Stimulated activated CD8-positive, alpha-beta memory T cell treated with anti-CD3 and anti-CD28 coated beads, Interleukin-7, amount 100 ng/mL, for 1 hour (primary cell): ENCODE data around the gene ZC4H2.
"Not testable (repeated sequence)": the region's sequence is repeated elsewhere in the genome, so short reads cannot be mapped to it uniquely, and the experiment has no call there.

Source experiments
- DNase-seq, 2 donors: peaks; one replicate each; pipeline ENCODE4 v3.0.0-alpha.2; 2020; ENCODE audit warnings: low read depth in 2 of 2

Gene ZC4H2, protein sequence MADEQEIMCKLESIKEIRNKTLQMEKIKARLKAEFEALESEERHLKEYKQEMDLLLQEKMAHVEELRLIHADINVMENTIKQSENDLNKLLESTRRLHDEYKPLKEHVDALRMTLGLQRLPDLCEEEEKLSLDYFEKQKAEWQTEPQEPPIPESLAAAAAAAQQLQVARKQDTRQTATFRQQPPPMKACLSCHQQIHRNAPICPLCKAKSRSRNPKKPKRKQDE

DNA sequence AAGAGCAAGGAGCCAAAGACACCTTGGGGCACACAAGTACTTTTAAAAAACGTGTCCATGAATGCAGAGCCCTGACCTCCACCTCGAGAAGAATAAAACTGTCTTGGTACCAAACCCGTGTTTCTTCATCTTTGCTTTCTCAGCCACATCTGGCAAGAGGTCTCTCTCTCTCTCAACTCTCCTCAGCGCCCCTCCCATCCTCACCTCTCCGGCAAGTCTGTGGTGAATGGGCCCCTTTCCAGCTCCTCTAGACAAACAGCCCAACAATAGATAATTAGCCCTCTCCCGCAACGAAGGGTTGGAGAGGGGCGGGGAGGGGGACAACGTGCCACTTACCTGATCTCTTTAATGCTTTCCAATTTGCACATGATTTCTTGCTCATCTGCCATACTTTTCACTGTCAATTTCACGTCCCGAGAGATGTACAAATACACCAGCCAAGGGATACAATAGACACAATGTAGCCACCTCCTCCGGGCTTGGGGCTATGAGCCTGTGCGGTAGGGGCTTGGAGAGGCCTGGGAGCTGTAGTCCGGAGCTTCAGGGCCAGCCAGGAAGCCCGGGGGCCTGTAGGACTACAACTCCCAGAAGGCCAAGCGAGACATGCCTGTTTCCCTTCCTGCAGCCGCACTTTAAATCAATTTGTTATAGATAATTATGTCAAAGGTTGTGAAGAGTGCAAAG is at the start of gene ZC4H2:
Gene ZC4H2, minus strand, starts transcription at position 462 of the 684 bp plus-strand sequence. Its CDS starts 73 bp downstream, at position 389.
- peak in 1 of 2 donors; percentile 24 for DNase-seq

- no peak for DNase-seq
These were observed 41.2 kb upstream of the ZC4H2 start for GRCh38 chrX:65017451-65017850.

- DNase-seq, result no peak
These were observed 38.0 kb upstream of the ZC4H2 start for GRCh38 chrX:65014230-65014629.

DNA sequence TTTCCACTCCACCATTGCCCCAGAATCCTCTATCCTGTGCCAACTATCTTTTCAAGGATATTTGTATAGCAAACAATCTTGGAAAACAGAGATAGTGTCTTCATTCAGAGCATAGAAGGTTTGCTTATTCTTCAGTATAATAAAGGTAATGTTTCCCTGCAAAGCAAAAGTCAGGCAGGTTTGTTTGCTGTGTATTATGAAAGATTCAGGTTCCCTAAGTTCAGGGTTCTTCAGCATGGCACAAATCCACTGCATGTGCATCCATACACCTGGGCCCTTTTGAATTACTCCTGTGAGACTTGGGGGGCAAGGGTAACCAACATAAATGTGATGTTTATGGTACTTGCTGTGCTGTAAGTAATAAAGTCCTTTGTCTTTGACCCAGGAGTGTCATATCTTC is 33.2 kb upstream of the ZC4H2 start:
- no peak for DNase-seq

DNA sequence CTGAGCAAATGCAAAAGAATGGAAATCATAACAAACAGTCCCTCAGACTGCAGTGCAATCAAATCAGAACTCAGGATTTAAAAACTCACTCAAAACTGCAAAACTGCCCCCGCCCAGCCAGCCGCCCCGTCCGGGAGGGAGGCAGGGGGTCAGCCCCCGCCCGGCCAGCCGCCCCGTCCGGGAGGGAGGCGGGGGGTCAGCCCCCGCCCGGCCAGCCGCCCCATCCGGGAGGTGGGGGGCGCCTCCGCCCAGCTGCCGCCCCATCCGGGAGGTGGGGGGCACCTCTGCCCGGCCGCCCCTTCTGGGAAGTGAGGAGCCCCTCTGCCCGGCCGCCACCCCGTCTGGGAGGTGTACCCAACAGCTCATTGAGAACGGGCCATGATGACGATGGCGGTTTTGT is 26.0 kb upstream of the ZC4H2 start:
- not testable (repeated sequence) for DNase-seq

GRCh38 chrX:64996805-64997204 is 20.6 kb upstream of the ZC4H2 start:
- no peak for DNase-seq

DNA sequence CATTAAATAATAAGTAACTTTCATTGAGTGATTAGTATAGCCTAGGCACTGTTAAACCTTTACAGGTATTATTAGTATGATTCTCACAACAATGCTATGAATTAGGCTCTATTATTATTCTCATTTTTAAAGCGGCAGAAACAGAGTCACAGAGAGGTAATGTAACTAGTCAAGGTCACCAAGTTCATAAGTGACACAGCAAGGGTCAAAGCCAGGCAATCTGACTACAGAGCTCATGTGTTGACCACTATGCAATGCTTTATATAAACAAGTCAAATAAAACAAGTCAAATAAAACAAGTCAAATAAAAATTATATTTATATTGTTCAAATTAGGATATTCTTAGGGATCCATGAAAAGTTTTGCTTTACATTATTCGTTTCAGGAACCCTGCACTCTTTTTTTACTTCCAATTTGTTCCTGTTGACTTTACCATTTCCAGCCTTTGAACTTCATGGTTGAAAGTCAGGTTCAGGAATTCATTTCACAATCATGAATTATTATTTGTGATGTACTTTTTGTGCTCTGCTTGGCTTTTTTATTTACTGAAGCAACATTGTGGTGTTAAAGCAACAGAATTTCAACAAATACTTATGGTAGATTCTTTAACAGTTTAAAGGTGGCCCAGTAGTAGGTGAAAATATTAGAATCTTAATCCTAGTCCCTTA is 18.0 kb upstream of the ZC4H2 start:
- no peak for DNase-seq

DNA sequence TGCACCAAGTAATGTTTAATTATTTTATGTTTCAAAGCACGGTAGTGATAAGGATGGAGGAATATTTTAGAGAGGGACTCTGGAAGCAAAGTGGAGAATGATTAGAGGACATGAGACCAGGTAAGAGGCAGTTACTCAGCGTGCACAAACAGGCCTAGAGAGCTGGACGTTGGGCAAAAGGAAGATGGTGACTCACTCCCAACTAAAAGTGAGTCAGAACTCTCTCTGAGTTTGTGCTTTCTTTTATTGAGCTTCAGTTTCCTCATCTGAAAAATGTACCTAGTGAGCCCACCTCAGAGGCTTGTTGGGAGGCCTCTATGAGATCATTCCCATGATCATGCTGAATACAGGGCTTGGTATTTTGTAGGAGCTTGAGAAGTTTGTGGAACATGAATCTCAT is 1.6 kb upstream of the ZC4H2 start:
- no peak for DNase-seq

DNA sequence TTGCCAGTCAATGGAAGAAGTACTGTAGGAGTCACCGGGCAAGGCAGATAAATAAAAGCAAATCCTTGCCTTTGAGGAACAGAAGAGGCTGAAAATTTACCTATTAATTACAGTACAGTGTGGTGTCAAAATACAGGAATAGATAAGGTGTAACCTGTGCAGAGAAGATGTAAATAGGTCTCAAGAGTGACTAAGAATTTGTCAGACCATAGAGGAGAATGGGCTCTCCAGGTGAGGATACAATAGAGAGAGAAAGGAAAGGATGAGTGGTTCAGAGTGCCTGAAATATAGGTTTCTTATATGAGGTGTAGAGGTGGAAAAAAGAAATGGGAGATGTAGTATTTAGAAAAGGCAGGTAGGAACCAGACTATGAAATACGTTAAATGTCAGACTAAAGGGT is 801 bp upstream of the ZC4H2 start:
- no peak for DNase-seq

GRCh38 chrX:64976673-64977040 is 407 bp upstream of the ZC4H2 start:
- DNase-seq, result no peak

DNA sequence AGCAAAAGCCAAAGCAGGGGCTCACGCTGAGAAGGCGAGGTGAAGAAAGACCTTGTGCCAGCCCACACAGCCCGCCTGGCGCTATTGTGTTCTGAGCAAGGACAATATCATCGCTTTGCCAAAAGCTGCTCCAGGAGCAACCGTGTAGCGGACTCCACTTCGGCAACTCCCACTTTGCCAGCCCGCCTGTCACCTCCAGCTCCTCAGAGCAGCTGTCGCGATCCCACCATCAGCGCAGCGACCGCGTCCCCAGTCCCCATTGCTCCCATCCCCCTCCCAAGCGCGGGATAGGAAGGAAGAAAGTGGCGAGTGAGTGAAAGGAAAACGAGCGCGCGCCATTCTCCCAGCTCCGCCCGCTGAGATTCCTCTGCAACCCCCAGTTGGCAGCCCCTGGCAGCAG is 759 bp downstream of the ZC4H2 start:
- DNase-seq, result no peak

DNA sequence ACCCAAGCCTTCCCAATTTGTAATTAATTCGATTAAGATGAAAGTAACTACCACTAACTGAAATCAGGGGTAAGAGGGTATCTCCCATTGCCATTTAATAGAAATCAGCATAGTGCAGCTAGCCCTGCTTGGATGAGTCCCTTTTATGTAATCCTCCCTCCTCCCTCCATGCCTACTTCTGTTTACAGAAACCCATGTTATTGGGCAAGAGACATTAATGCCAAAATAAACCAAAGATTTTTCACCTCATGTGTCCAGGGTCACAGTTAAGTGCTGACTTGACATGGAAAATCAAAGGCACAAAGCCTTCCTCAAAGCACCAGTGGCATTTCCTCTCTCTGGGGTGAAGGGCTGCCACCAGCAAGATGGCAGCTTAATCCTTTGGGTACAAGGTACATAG is 50.8 kb downstream of the ZC4H2 start:
- DNase-seq, result no peak

DNA sequence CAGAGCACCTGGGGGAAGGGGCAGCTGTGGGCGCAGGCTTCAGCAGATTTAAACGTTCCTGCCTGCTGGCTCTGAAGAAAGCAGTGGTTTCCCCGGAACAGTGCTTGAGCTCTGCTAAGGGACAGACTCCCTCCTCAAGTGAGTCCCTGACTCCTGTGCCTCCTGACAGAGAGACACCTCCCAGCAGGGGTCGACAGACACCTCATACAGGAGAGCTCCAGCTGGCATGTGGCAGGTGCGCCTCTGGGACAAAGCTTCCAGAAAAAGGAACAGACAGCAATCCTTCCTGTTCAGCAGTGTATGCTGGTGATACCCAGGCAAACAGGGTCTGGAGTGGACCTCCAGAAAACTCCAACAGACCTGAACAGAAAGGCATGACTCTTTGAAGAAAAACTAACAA is 68.1 kb downstream of the ZC4H2 start:
- DNase-seq, result no peak

GRCh38 chrX:64894454-64895038 is 81.7 kb downstream of the ZC4H2 start:
- DNase-seq, result no peak

GRCh38 chrX:64885850-64886249 is 90.4 kb downstream of the ZC4H2 start:
- DNase-seq, result no peak

GRCh38 chrX:64878709-64879108 is 97.5 kb downstream of the ZC4H2 start:
- not testable (repeated sequence) for DNase-seq

DNA sequence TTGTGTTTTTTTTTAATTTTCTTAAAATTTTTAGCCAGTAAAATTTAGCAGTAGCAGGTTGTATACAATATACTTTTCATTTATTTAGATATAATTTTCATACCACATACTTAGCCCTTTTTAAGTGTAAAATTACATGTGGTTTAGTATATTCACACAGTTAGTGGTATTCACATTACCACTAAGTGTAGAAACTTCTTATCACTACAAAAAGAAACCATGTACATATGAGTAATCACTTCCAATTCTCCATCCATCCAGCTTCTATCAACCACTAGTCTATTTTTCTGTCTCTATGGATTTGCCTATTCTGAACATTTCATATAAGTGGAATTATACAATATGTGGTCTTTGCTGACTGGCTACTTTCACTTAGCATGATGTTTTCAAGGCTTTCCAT is 109.0 kb downstream of the ZC4H2 start:
- no peak for DNase-seq
